Measurements from ENCODE around the gene ESPNL. TPM values are rescaled to one million over a fixed set of nuclear protein-coding genes. Genes with fewer than 3 reads are reported as not detected.

Gene ESPNL
- total and polyA plus RNA-seq, 9 of the 15 experiments (the other 6 are each of a cell fraction or from before 2014, with no cell fraction given) = 0.03 to 0.09 (median 0.05) TPM; not detected in 3

- TF ChIP-seq GATAD2B (IDR thresholded peaks at IDR 0.05; ENCODE audit: borderline replicate concordance) (no peak), CAMTA2 (CRISPR knock-in tag; conservative IDR thresholded peaks at IDR 0.05) (no peak), SMAD2 (IDR thresholded peaks at IDR 0.05; ENCODE audit: low read depth, low read length) (no peak), SMC3 (conservative IDR thresholded peaks at IDR 0.05; ENCODE audit: insufficient read depth, low read depth, low read length) (no peak), ZNF764 (CRISPR knock-in tag; IDR thresholded peaks at IDR 0.05; ENCODE audit: low read depth) (no peak), MTA3 (IDR thresholded peaks at IDR 0.05; ENCODE audit: borderline replicate concordance) (no peak)
These were observed 23.9 kb downstream of the ESPNL start (continued) for GRCh38 chr2:238123991-238124470.

GRCh38 chr2:238124488-238125126 lies 24.5 kb downstream of the ESPNL start:
- Histone ChIP-seq H3K9me1 (ENCODE audit: control insufficient read depth, insufficient read depth, low read length) (no peaks in the 10 kb centered on the region), H3K27ac (ENCODE audit: extremely low read depth, low read depth, low read length) (no peak overlapping the region), H3K4me3 (no peak overlapping the region), H3K4me2 (ENCODE audit: insufficient read depth, low read length) (no peak overlapping the region), H3K79me2 (ENCODE audit: control insufficient read depth, insufficient read depth, low read length) (no peaks in the 10 kb centered on the region), H3K9me3 (replicated peaks; ENCODE audit: control insufficient read depth, insufficient read depth, low read depth, low read length) (0 out of 2 replicates have a peak, but pooled peaks cover 2% of the 10 kb centered on the region), H3K27me3 (ENCODE audit: control insufficient read depth in 2 of 2, insufficient read depth in 2 of 2, low read length in 2 of 2) (peaks cover 5 to 48% of the 10 kb centered on the region in 2 experiments; a peak in 4 of 5 replicates), H2AFZ (ENCODE audit: low read depth, low read length) (no peak overlapping the region), H3K36me3 (ENCODE audit: control insufficient read depth, insufficient read depth, low read length) (no peaks in the 10 kb centered on the region), H3K9ac (ENCODE audit: insufficient read depth in 1 of 2, low read depth in 2 of 2, low read length in 2 of 2) (no peak overlapping the region), H3K4me1 (replicated peaks in 1 of 2; ENCODE audit: control insufficient read depth in 2 of 2, insufficient read depth in 2 of 2, low read length in 2 of 2) (peaks cover 0 to 49% of the 10 kb centered on the region in 2 experiments; a peak in 3 of 5 replicates), H4K20me1 (replicated peaks; ENCODE audit: control insufficient read depth, insufficient read depth, low read length) (no peaks in the 10 kb centered on the region)
- FAIRE-seq (no peak), ATAC-seq (no peak), DNase-seq (ENCODE audit: extremely low read depth in 1 of 4, low spot score in 3 of 4) (no peak)
- WGBS (ENCODE audit: insufficient coverage, low coverage, missing lambda C conversion rate) = 45% methylated on average over 8 of the region's 19 CpGs
- ChIA-PET CTCF (ENCODE audit: low intra/inter-chr PET ratio) (no interaction called here), POLR2A (interaction anchor here (1.3 kb wide), 1 partner anchor 10 kb away, joined by 3 read pairs; no protein-coding TSS in a partner anchor)
- no TSS peak for BruUV-seq (replicated peaks)
- in situ Hi-C loops (cut with MboI) (no loop called here), intact Hi-C loops (cut with micrococcal nuclease) (no loop called here)
- TF ChIP-seq KDM1A (IDR thresholded peaks at IDR 0.05) = peak in 1 of 2 experiments; percentile 80; a peak in 2 of 4 replicates
- no peak for TF ChIP-seq ZNF639 (CRISPR knock-in tag; conservative IDR thresholded peaks at IDR 0.05 in 1 of 2, IDR thresholded peaks at IDR 0.05 in 1 of 2)
- no peak for TF ChIP-seq CREB5 (CRISPR knock-in tag; IDR thresholded peaks at IDR 0.05)
- TF ChIP-seq U2AF1 (optimal IDR thresholded peaks at IDR 0.05; ENCODE audit: low read depth, low read length) = no peak
- TF ChIP-seq ARNT (IDR thresholded peaks at IDR 0.05) = no peak
